Stomach (tissue), 4 donors: ENCODE results near the gene PPP1R3E.

ENCODE experiments used
- POLR2A ChIP-seq, 4 donors: fragments of 450-650 bp; IDR thresholded peaks; one replicate each; pipeline ENCODE4 v1.6.1; 2016; ENCODE audit warnings: antibody characterized with exemption in 4 of 4, control low read depth in 2 of 4, mild to moderate bottlenecking in 1 of 4, moderate library complexity in 1 of 4
- POLR2AphosphoS5 ChIP-seq, 3 donors: sonication (generic); formaldehyde crosslinking; IDR thresholded peaks; one replicate each; pipeline ENCODE4 v1.6.1; 2016; ENCODE audit warnings: antibody characterized with exemption in 3 of 3
- TF ChIP-seq, protein P1 (sequence below), 7 experiments: fragments of 450-650 bp in 4 of 7; fragments of 200-600 bp in 3 of 7; sonication (generic) in 3 of 7; IDR thresholded peaks; one replicate each; pipeline ENCODE4 v1.5.1; 2016 to 2019; ENCODE audit warnings: antibody characterized with exemption in 7 of 7, control low read depth in 2 of 7, mild to moderate bottlenecking in 1 of 7

DNA sequence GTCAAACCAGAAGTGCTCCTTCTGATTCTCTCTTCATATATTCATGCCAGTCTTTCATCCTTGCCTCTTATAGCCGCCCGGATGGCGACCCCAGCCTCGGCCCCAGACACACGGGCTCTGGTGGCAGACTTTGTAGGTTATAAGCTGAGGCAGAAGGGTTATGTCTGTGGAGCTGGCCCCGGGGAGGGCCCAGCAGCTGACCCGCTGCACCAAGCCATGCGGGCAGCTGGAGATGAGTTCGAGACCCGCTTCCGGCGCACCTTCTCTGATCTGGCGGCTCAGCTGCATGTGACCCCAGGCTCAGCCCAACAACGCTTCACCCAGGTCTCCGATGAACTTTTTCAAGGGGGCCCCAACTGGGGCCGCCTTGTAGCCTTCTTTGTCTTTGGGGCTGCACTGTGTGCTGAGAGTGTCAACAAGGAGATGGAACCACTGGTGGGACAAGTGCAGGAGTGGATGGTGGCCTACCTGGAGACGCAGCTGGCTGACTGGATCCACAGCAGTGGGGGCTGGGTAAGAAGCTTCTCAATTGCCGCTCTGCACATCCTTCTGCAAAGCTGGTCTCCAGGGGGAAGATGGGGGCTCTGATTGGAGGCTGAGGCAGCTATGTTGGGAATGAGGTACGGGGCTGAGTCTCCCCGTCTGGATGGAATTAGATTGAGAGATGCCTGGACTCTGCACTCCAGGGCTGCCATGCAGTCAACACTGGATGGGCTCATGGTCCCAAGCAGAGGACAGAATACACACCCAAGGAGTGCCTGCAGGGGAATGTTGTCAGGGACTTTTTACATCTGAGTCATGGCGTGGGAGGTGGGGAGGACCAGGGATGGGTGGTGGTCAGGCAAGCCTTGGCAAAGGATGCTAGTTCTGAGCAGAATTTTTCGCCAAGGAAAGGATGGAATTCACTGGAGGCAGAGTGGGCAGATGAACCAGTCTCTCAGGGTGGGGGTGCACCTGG is 5.3 kb upstream of the PPP1R3E start:
- TF ChIP-seq POLR2A (IDR thresholded peaks at IDR 0.05) (no peak), POLR2AphosphoS5 (IDR thresholded peaks at IDR 0.05) (no peak)
- TF ChIP-seq, protein P1, sequence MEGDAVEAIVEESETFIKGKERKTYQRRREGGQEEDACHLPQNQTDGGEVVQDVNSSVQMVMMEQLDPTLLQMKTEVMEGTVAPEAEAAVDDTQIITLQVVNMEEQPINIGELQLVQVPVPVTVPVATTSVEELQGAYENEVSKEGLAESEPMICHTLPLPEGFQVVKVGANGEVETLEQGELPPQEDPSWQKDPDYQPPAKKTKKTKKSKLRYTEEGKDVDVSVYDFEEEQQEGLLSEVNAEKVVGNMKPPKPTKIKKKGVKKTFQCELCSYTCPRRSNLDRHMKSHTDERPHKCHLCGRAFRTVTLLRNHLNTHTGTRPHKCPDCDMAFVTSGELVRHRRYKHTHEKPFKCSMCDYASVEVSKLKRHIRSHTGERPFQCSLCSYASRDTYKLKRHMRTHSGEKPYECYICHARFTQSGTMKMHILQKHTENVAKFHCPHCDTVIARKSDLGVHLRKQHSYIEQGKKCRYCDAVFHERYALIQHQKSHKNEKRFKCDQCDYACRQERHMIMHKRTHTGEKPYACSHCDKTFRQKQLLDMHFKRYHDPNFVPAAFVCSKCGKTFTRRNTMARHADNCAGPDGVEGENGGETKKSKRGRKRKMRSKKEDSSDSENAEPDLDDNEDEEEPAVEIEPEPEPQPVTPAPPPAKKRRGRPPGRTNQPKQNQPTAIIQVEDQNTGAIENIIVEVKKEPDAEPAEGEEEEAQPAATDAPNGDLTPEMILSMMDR (IDR thresholded peaks at IDR 0.05): no peak
